Medulla oblongata (tissue), 1 donor: Measurements from ENCODE around the gene ULBP1.
"Not testable (repeated sequence)": the region's sequence is repeated elsewhere in the genome, so short reads cannot be mapped to it uniquely, and the experiment has no call there.

ENCODE experiments used
- DNase-seq: peaks from one replicate; pipeline ENCODE4 v3.0.0-alpha.2; 2015; ENCODE audit errors: extremely low spot score

The ULBP1 gene

DNA sequence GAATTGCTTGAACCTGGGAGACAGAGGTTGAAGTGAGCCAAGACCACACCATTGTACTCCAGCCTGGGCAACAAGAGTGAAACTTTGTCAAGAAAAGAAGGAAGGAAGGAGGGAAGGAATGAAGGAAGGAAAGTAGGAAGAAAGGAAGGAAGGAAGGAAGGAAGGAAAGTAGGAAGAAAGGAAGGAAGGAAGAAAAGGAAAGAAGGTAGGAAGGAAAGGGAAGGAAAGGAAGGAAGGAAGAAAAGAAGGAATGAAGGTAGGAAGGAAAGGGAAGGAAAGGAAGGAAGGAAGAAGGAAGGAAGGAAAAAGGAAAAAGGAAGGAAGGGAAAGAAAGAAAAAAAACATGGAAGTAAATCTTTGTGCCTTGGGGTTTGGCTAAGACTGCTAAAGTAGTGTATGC is 11.7 kb downstream of the ULBP1 start:
- no peak for DNase-seq

DNA sequence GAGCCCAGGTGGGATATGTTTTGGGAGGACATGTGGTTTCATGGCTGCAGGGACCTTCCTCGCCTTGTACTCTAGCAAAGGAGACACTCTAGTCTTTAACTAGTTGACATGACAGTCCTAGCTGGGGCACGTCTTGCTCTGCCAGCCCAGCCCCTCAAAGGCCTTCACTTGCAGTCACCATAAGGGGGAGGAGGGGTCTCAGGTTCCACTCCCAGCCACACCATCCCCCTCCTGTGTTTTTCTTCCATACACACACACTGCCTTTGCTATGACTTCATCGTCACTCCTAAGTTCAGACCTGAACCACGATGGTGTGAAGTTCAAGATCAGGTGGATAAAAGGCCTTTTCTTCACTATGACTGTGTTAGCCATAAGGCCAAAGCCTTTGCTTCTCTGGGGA is 13.5 kb downstream of the ULBP1 start:
- no peak for DNase-seq

GRCh38 chr6:149978610-149979009 is 14.9 kb downstream of the ULBP1 start:
- no peak for DNase-seq

DNA sequence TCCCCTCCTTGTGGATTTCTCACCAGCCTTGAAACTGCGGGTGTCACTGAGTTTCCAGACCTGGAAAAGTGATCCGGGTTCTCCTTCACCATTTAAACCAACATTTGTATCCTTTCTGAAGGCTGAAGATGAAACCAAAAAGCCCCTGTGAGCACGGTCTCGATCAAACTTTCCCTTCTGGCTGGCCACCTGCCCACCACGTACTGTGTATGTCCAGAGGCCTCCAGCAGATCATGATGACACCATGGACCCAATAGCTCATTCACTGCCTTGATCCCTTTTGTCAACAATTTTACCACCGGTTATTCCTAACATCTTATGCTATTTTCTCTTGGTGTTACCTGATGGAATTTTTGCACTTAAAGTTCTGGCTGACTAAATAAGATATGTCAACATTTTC is 15.6 kb downstream of the ULBP1 start:
- no peak for DNase-seq

GRCh38 chr6:149983145-149983544 is 19.4 kb downstream of the ULBP1 start:
- no peak for DNase-seq

GRCh38 chr6:149984773-149985172 is 21.0 kb downstream of the ULBP1 start:
- no peak for DNase-seq

DNA sequence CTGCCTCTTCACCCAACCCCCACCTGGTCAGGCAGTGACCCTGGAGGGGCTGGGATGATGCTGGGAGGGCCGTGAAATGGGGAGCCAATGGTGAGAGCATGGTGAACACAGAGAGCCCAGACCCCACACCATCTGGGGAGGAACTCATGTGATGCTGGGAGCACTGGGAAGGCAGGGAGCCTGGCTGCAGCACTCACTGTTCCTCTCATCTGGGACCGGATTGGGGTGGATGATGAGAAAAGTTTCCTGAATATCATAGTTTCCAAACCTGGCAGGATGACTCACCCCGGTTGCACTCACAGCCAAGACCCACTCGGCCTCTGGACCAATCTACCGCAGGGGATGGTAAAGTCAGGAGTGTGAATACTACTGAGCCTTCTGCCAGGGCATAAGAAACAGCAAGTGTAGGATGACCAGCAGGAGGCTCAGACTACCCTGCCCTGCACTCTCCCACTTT is 21.8 kb downstream of the ULBP1 start:
- no peak for DNase-seq

- no peak for DNase-seq
These were observed 23.9 kb downstream of the ULBP1 start for GRCh38 chr6:149987602-149988107.

DNA sequence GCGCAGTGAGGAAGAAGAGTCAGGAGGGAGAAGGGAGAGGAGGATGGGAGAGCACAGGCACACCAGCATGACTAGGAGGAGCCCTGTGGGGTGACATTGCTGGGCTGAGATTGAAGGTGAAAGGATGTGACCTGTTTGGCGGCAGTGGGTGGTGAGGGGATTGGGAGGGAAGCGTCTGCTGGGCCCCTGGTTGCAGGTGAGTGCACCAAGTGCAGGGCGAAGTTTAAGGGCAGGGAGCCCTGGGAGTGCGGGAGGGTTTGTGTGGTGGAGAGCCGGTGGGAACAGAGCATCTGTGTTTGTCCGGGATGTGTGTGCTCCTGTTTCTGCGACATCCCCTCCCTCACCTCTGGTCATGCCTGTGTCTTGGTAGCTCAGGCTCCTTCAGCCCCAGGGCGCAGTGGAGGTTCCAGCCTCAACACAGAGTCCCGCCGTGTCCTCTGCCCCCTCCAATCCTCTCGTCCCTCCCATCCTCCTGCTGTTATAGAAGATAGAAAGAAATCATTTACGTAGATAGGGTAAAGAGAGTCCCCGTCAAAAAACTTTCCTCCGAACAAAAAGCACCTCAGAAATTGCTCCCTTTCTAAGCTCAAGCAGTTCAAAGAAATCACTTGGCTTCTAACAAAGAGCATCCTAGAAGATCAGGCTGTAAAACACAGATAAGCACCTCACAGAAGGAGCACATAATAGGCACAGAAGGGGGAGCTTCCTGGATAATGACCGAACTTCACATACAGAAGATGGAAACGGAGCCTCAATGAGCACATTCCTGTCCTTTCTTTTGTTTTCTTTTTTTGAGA is 25.0 kb downstream of the ULBP1 start:
- DNase-seq = no peak

GRCh38 chr6:149990212-149990660 is 26.5 kb downstream of the ULBP1 start:
- DNase-seq = no peak

- no peak for DNase-seq
These were observed 27.1 kb downstream of the ULBP1 start for GRCh38 chr6:149990661-149991471.

- DNase-seq = not testable (repeated sequence)
These were observed 27.7 kb downstream of the ULBP1 start for GRCh38 chr6:149991472-149991795.

- no peak for DNase-seq
These were observed 28.1 kb downstream of the ULBP1 start for GRCh38 chr6:149991838-149992237.

DNA sequence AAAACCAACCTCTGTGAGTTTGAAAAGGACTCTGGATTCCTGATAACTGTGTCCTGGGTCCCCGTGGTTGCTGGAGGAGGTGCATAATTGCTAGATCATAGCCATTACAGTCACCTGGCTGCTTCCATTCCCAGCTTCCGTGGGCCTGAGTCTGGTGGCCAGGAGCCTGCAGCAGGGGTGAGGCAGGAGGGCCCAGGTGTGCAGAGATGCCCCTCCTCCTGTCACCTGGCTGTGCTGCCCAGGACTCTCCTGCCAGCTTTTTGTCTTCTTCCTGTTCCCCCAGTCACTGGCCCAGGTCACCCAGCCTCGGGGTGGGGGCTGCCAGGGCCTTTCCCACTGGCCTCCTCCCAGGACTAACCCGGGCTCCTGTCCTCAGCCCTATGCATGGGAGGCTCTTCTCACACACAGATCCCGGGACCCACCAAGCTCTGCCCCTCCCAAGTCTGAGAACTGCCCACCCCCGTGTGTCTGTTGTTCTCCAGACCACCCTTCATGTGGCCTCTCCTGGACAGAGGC is 31.6 kb downstream of the ULBP1 start:
- no peak for DNase-seq

DNA sequence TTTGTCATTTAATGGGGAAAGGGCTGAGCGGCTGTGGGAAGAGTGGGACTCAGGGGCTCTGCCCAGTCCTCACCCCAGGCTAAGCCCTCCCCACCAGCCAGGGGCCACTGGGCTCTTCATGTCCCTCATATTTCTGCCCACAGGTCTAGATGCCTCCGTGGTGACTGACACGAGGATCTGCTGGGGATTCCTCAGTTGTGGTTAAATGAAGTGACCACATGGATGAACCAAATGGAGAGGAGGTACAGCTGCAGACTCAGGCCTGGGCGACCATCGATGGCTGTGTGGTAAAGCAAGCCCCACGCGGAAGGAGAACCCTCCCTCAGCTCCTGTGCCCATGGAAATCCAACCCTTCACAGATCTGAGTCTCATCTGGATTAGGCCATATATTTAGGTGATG is 32.2 kb downstream of the ULBP1 start:
- DNase-seq = no peak

DNA sequence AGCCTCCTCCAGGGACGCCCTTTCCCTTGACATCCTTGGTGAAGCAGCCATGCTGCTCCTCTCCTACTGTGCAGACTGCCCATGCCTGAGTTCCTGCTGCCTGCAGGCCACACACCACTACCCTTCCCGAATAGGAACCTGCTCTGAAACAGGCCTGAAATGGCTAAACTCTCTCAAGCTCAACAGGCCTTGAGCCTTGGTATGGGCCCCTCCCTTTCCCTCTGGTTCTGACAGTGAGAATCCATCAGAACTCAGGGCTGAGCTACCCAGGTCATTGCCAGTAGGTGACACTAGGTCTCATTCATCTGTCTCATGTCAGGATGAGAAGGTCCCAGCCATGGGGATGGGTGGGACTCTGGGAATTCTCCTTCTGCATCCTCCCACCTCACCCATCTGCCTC is 35.9 kb downstream of the ULBP1 start:
- DNase-seq = no peak

DNA sequence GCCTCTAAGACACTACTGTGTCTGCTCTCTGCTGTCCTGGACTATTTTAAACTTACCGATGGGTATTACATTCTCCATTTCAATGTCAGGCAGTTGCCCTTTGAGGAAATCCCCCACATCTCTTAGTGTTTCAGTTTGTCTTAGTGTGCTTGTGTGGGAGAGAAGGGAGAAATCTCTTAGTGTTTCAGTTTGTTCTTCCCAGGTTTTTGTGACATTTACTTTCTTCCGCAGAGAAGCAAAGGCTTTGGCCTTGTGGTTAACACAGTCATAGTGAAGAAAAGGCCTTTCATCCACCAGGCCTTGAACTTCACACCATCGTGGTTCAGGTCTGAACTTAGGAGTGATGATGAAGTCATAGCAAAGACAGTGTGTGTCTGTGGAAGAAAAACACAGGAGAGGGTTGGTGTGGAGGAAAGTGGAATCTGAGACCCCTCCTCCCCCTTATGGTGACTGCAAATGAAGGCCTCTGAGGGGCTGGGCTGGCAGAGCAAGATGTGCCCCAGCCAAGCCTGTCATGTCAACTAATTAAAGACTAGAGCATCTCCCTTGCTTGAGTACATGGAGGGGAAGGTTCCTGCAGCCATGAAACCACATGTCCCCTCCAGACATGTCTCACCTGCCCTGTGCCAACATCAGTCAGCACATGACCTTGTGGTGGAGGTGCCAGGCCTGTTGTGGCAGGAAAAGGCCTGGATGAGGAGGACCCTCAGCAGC is 37.7 kb downstream of the ULBP1 start:
- no peak for DNase-seq

- no peak for DNase-seq
These were observed 39.0 kb downstream of the ULBP1 start for GRCh38 chr6:150002710-150003109.

GRCh38 chr6:150003599-150003998 is 39.9 kb downstream of the ULBP1 start:
- DNase-seq = not testable (repeated sequence)

DNA sequence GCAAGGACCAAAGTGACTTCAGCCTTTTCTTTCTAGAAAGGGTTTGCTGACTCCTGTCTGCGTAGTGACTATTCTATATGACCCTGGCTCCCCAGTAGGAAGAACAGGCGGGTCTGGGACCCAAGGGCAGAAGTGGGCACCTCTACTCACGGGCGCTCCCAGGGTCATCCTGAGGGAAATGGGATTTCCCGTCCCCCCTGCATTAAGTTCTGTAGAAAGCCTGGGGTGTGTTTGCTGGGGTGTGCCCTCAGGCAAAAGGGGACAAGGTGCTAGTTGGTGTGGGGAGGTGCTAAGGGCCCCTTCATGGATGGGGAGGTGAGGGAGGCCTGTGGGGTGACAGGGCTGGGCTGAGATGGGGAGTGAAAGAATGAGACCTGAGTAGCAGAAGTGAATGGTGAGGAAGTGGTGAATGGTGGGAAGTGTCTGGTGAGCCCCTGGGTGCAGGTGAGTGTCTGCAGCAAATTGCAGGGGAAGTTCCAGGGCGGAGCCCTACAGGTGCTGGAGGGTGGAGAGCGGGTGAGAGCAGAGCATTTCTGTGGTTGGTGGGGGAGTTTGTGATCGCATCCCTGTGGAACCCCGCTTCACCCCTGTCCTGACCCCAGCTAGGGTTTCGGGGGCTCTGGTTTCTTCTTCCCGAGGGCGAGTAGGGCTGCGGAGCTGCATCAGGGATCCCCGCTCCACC is 40.5 kb downstream of the ULBP1 start:
- no peak for DNase-seq
